CD4-positive, alpha-beta T cell treated with Interleukin-4 for 4 hours (primary cell): ENCODE measurements around the gene EHBP1L1.

Source experiments
- DNase-seq: peaks from one replicate; pipeline ENCODE4 v3.0.0-alpha.2; 2020

EHBP1L1 gene

GRCh38 chr11:65562788-65563187, 13.1 kb upstream of the EHBP1L1 start:
- DNase-seq = no peak

- DNase-seq = no peak
Observed at GRCh38 chr11:65563601-65564000, 12.3 kb upstream of the EHBP1L1 start.

GRCh38 chr11:65564879-65565559, 10.8 kb upstream of the EHBP1L1 start:
- peak; percentile 54 for DNase-seq

GRCh38 chr11:65565624-65566453, 10.0 kb upstream of the EHBP1L1 start:
- peak; percentile 90 for DNase-seq

- DNase-seq = no peak
Observed at GRCh38 chr11:65569164-65569972, 6.5 kb upstream of the EHBP1L1 start.

- peak; percentile 99 for DNase-seq
Observed at GRCh38 chr11:65569973-65570918, 5.6 kb upstream of the EHBP1L1 start, which contains the start of gene ZNRD2. Gene ZNRD2, plus strand, starts transcription at chr11:65570477. Its CDS starts 15 bp downstream, at chr11:65570492.

- DNase-seq = no peak
Observed at GRCh38 chr11:65571420-65571819, 4.4 kb upstream of the EHBP1L1 start.

- no peak for DNase-seq
Observed at GRCh38 chr11:65571940-65572339, 3.9 kb upstream of the EHBP1L1 start.

- peak; percentile 86 for DNase-seq
Observed at GRCh38 chr11:65572356-65573051, 3.3 kb upstream of the EHBP1L1 start, which contains the start of gene FAM89B. Gene FAM89B, plus strand, starts transcription at chr11:65572538. Its CDS starts 132 bp downstream, at chr11:65572670.

GRCh38 chr11:65573391-65574079, 2.3 kb upstream of the EHBP1L1 start:
- no peak for DNase-seq

- DNase-seq = peak; percentile 90
Observed at GRCh38 chr11:65574109-65574810, 1.6 kb upstream of the EHBP1L1 start.

GRCh38 chr11:65574811-65575567, 864 bp upstream of the EHBP1L1 start:
- DNase-seq = no peak

GRCh38 chr11:65576232-65576866, 496 bp downstream of the EHBP1L1 start:
- no peak for DNase-seq

GRCh38 chr11:65576867-65577755, 1.3 kb downstream of the EHBP1L1 start:
- peak; percentile 27 for DNase-seq

GRCh38 chr11:65577756-65578109, 1.9 kb downstream of the EHBP1L1 start:
- no peak for DNase-seq

- DNase-seq = no peak
Observed at GRCh38 chr11:65578134-65578533, 2.3 kb downstream of the EHBP1L1 start.

GRCh38 chr11:65578667-65579066, 2.8 kb downstream of the EHBP1L1 start:
- DNase-seq = no peak

- DNase-seq = no peak
Observed at GRCh38 chr11:65579291-65579690, 3.4 kb downstream of the EHBP1L1 start.
